ENCODE data around the gene SLAMF7. TPM values are rescaled to one million over a fixed set of nuclear protein-coding genes. Genes with fewer than 3 reads are reported as not detected.

The SLAMF7 gene
- total RNA-seq, 2 donors from 2014 or later: 0.71 to 2.7 TPM

DNA sequence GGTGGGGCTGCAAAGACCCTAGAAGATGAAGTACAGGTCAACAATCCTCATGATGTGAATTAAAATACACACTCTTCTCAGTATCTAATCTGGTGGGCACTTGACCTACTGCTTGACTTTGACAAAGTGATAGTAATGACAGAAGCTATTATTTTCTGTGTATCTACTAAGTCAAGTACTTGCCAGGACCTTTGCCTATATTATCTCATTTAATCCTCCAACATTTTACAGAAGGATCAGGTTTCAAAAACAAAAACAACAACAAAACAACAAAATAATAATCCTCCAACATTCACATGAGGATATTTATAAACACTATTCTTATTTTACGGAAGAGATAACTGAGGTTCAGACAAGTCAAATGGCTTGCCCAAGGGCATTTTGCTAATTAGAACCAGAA lies 23.0 kb upstream of the SLAMF7 start:
- Histone ChIP-seq H3K27me3 (replicated peaks; ENCODE audit: insufficient read depth) (no peaks in the 10 kb centered on the region), H3K4me3 (no peak overlapping the region), H3K36me3 (no peaks in the 10 kb centered on the region), H3K27ac (no peak overlapping the region), H3K4me1 (ENCODE audit: control insufficient read depth in 1 of 2, low read depth in 2 of 2) (no peaks in the 10 kb centered on the region), H3K9me3 (no peaks in the 10 kb centered on the region)
- DNase-seq (ENCODE audit: low spot score) (no peak), ATAC-seq (ENCODE audit: insufficient number of reproducible peaks, low FRiP score, low read depth) (no peak)
- TF ChIP-seq, protein P1, sequence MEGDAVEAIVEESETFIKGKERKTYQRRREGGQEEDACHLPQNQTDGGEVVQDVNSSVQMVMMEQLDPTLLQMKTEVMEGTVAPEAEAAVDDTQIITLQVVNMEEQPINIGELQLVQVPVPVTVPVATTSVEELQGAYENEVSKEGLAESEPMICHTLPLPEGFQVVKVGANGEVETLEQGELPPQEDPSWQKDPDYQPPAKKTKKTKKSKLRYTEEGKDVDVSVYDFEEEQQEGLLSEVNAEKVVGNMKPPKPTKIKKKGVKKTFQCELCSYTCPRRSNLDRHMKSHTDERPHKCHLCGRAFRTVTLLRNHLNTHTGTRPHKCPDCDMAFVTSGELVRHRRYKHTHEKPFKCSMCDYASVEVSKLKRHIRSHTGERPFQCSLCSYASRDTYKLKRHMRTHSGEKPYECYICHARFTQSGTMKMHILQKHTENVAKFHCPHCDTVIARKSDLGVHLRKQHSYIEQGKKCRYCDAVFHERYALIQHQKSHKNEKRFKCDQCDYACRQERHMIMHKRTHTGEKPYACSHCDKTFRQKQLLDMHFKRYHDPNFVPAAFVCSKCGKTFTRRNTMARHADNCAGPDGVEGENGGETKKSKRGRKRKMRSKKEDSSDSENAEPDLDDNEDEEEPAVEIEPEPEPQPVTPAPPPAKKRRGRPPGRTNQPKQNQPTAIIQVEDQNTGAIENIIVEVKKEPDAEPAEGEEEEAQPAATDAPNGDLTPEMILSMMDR (IDR thresholded peaks at IDR 0.05): no peak

DNA sequence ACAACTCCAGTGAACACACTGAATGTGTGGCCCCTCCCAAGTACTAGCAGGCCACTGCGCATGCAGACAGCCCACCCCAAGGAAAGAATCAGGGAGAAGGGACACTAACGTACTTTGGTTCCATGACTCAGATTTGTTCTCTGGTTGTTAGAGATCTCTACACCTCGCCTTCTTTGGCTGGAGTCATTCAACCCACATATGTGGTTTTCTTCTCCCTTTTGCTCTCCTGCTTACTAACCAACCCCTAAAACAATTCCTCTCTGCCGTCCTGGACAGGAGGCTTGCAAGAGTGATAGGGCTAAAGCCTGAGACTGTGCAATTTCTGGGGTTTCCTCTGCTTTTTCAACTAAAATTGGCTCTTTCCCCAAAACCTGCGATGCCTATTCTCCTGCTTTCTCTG lies 21.7 kb upstream of the SLAMF7 start:
- Histone ChIP-seq H3K27ac (no peak overlapping the region), H3K27me3 (replicated peaks; ENCODE audit: insufficient read depth) (no peaks in the 10 kb centered on the region), H3K4me1 (ENCODE audit: control insufficient read depth in 1 of 2, low read depth in 2 of 2) (no peaks in the 10 kb centered on the region), H3K4me3 (no peak overlapping the region), H3K36me3 (no peaks in the 10 kb centered on the region), H3K9me3 (no peaks in the 10 kb centered on the region)
- TF ChIP-seq, protein P1 (IDR thresholded peaks at IDR 0.05): no peak
- DNase-seq (ENCODE audit: low spot score) (no peak), ATAC-seq (ENCODE audit: insufficient number of reproducible peaks, low FRiP score, low read depth) (no peak)

DNA sequence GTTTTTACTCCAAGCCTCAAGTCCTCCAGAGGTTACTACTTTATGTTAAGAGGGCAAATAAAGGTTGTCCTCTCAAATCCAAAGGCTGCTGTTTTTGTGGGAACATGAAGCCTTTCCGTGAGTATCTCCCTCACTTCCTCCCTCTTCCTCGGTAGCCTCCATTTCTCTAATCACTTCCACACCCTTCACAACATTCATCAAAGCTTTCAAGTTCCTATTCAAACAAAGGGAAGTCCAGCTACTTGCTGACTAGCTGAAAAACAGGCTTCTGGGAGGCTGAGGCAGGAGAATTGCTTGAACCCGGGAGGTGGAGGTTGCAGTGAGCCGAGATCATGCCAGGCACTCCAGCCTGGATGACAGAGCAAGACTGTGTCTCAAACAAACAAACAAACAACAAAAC lies 20.8 kb upstream of the SLAMF7 start:
- no peaks in the 10 kb centered on the region for H3K27me3 ChIP-seq (replicated peaks; ENCODE audit: insufficient read depth)
- no peak for ATAC-seq (ENCODE audit: insufficient number of reproducible peaks, low FRiP score, low read depth)
- H3K36me3 ChIP-seq: no peaks in the 10 kb centered on the region
- H3K4me3 ChIP-seq: no peak overlapping the region
- H3K27ac ChIP-seq: no peak overlapping the region
- no peak for DNase-seq (ENCODE audit: low spot score)
- no peaks in the 10 kb centered on the region for H3K4me1 ChIP-seq (ENCODE audit: control insufficient read depth in 1 of 2, low read depth in 2 of 2)
- TF ChIP-seq, protein P1 (IDR thresholded peaks at IDR 0.05): no peak
- no peaks in the 10 kb centered on the region for H3K9me3 ChIP-seq

DNA sequence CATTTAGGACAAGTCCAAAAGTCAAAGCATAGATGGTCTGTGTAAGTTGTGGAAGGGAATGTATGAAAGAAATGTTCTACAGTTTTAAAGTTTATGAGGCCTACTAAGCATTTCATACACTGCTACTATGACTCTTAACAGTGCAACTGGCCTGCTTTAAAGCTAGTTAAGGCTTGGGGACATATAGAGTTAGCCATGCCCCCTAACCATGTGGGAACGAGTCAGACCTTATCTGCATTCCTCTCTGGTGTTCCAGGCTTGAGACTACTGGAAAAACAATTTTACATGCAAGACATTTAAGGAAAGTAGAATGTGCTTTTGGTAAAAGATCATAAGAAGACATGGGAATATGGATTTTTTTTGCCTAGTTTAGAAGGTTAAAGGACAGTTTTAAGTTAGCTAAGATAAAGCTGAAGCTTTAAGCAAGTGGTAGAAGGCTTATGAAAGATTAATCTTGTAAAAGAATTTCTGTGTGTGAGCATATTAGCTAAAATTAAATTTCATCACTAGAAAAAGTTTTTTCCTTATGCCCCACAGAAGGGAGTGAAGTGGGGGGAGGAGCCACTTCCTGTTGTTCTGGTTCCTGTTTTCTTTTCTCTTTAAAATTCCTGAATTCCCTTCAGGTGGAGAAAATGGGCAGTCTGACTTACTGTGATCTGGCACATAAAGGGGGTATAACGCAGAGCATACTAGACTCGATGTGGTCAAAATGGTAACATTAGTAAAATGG lies 18.5 kb upstream of the SLAMF7 start:
- no peak overlapping the region for H3K27ac ChIP-seq

DNA sequence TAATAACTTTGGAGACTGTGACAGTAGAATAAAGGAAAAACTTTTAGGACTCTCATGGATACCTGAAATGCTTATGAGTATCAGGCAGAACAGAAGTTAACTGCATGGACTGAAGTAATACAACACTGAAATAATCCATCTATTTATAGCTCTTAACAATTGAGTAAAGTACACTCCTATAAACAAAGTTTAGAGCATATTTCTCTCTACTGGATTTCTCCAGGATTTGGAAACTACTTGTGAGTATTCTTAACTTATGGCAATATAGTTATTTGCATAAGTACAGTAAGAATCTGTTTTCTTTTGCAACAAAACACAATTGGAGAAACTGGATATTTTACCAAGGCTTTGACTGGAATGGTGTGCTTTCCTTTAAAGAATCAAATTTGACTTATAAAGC lies 17.6 kb upstream of the SLAMF7 start:
- Histone ChIP-seq H3K4me1 (ENCODE audit: control insufficient read depth in 1 of 2, low read depth in 2 of 2) (peaks cover 3 to 8% of the 10 kb centered on the region in 2 donors), H3K36me3 (no peaks in the 10 kb centered on the region), H3K27ac (no peak overlapping the region), H3K27me3 (replicated peaks; ENCODE audit: insufficient read depth) (no peaks in the 10 kb centered on the region), H3K4me3 (no peak overlapping the region), H3K9me3 (no peaks in the 10 kb centered on the region)
- no peak for ATAC-seq (ENCODE audit: insufficient number of reproducible peaks, low FRiP score, low read depth)
- TF ChIP-seq, protein P1 (IDR thresholded peaks at IDR 0.05): no peak
- DNase-seq (ENCODE audit: low spot score): no peak

More for the DNA sequence above, 18.5 kb upstream of the SLAMF7 start:
- Histone ChIP-seq H3K4me3 (no peak overlapping the region), H3K9me3 (no peaks in the 10 kb centered on the region), H3K4me1 (ENCODE audit: control insufficient read depth in 1 of 2, low read depth in 2 of 2) (no peaks in the 10 kb centered on the region), H3K36me3 (no peaks in the 10 kb centered on the region), H3K27me3 (replicated peaks; ENCODE audit: insufficient read depth) (no peaks in the 10 kb centered on the region)
- no peak for ATAC-seq (ENCODE audit: insufficient number of reproducible peaks, low FRiP score, low read depth)
- TF ChIP-seq, protein P1 (IDR thresholded peaks at IDR 0.05): no peak
- DNase-seq (ENCODE audit: low spot score): no peak
